ENCODE data around the gene MRC1.

The MRC1 gene

GRCh38 chr10:17782921-17783665, 26.1 kb upstream of the MRC1 start:
- H3K27ac ChIP-seq (replicated peaks): no peak overlapping the region
- no peak for DNase-seq (ENCODE audit: low read depth in 1 of 2, low spot score in 1 of 2)

GRCh38 chr10:17783751-17784150, 25.4 kb upstream of the MRC1 start:
- Histone ChIP-seq H3K27ac (replicated peaks) (no peak overlapping the region), H3K4me3 (replicated peaks; ENCODE audit: insufficient read depth, low read length) (no peak overlapping the region), H3K27me3 (ENCODE audit: insufficient read depth, poor library complexity, severe bottlenecking) (no peaks in the 10 kb centered on the region)
- no peak for DNase-seq (ENCODE audit: low read depth in 1 of 2, low spot score in 1 of 2)
- no peak for TF ChIP-seq REST (IDR thresholded peaks at IDR 0.05; ENCODE audit: insufficient replicate concordance, low read depth)
- no peak for TF ChIP-seq SPI1 (IDR thresholded peaks at IDR 0.05; ENCODE audit: borderline replicate concordance, low read depth)
- TF ChIP-seq GABPA (IDR thresholded peaks at IDR 0.05; ENCODE audit: low read depth): no peak
- TF ChIP-seq CTCF (IDR thresholded peaks at IDR 0.05; ENCODE audit: insufficient read depth, low read length): no peak
- no peak for TF ChIP-seq POLR2AphosphoS5 (IDR thresholded peaks at IDR 0.05; ENCODE audit: low read depth)

More at GRCh38 chr10:17782921-17783665, 26.1 kb upstream of the MRC1 start:
- Histone ChIP-seq H3K4me3 (replicated peaks; ENCODE audit: insufficient read depth, low read length) (no peak overlapping the region), H3K27me3 (ENCODE audit: insufficient read depth, poor library complexity, severe bottlenecking) (no peaks in the 10 kb centered on the region)
- TF ChIP-seq POLR2AphosphoS5 (IDR thresholded peaks at IDR 0.05; ENCODE audit: low read depth): no peak
- no peak for TF ChIP-seq GABPA (IDR thresholded peaks at IDR 0.05; ENCODE audit: low read depth)
- no peak for TF ChIP-seq SPI1 (IDR thresholded peaks at IDR 0.05; ENCODE audit: borderline replicate concordance, low read depth)
- TF ChIP-seq CTCF (IDR thresholded peaks at IDR 0.05; ENCODE audit: insufficient read depth, low read length): no peak
- no peak for TF ChIP-seq REST (IDR thresholded peaks at IDR 0.05; ENCODE audit: insufficient replicate concordance, low read depth)

GRCh38 chr10:17784688-17785087, 24.5 kb upstream of the MRC1 start:
- H3K27me3 ChIP-seq (ENCODE audit: insufficient read depth, poor library complexity, severe bottlenecking): no peaks in the 10 kb centered on the region
- no peak overlapping the region for H3K4me3 ChIP-seq (replicated peaks; ENCODE audit: insufficient read depth, low read length)
- no peak for DNase-seq (ENCODE audit: low read depth in 1 of 2, low spot score in 1 of 2)
- TF ChIP-seq POLR2AphosphoS5 (IDR thresholded peaks at IDR 0.05; ENCODE audit: low read depth) (no peak), REST (IDR thresholded peaks at IDR 0.05; ENCODE audit: insufficient replicate concordance, low read depth) (no peak), SPI1 (IDR thresholded peaks at IDR 0.05; ENCODE audit: borderline replicate concordance, low read depth) (no peak), GABPA (IDR thresholded peaks at IDR 0.05; ENCODE audit: low read depth) (no peak), CTCF (IDR thresholded peaks at IDR 0.05; ENCODE audit: insufficient read depth, low read length) (no peak)
- H3K27ac ChIP-seq (replicated peaks): no peak overlapping the region
